A673 (cell line): Measurements from ENCODE around the gene APOL1.

ENCODE experiments used
- EZH2 ChIP-seq: fragments of 200-600 bp; sonication (generic); IDR thresholded peaks from 2 replicates; pipeline ENCODE4 v1.6.1; 2017; ENCODE audit warnings: borderline replicate concordance, low read depth, mild to moderate bottlenecking, mixed read lengths, antibody characterized with exemption, low read length; ENCODE audit not compliant: poor library complexity, severe bottlenecking
- TF ChIP-seq, protein P1 (sequence below): fragments of 300-800, 200-600 bp; sonication (generic); conservative IDR thresholded peaks from 2 replicates; pipeline ENCODE4 v1.5.1; 2017; ENCODE audit warnings: low read depth, mild to moderate bottlenecking, antibody characterized with exemption, low read length, moderate library complexity, mixed read lengths

DNA sequence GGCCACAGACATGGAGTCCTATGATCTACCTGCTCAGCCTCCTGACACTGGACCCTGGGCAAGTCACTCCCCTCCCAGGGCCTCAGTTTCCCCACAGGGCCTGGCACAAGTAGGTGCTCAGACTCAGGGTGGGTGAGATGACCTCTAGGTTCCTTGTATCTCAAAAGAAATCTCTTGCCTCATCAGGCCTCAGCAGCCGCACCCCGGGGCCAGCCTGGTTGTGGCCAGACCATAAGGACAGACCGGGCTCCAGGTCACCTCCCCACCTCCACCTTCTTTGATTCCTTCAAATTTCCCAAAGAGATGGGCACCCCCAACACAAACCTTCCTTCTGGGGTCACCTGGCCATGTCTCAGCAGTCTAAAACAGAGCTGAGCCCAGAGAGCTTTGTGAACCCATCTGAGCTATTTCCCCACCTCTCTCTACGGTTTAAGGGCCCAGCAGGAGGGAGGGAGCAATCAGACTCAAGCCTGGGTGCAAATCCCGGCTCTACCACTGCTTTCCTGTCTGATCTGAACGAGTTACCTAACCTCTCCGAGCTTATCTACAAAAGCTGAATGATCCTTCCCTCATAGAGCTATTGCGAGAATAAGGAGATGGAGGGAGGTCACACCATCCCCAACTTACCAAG, 48.8 kb upstream of the APOL1 start:
- TF ChIP-seq, protein P1, sequence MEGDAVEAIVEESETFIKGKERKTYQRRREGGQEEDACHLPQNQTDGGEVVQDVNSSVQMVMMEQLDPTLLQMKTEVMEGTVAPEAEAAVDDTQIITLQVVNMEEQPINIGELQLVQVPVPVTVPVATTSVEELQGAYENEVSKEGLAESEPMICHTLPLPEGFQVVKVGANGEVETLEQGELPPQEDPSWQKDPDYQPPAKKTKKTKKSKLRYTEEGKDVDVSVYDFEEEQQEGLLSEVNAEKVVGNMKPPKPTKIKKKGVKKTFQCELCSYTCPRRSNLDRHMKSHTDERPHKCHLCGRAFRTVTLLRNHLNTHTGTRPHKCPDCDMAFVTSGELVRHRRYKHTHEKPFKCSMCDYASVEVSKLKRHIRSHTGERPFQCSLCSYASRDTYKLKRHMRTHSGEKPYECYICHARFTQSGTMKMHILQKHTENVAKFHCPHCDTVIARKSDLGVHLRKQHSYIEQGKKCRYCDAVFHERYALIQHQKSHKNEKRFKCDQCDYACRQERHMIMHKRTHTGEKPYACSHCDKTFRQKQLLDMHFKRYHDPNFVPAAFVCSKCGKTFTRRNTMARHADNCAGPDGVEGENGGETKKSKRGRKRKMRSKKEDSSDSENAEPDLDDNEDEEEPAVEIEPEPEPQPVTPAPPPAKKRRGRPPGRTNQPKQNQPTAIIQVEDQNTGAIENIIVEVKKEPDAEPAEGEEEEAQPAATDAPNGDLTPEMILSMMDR, result no peak
- no peak for TF ChIP-seq EZH2
